Measurements from ENCODE around the gene NUTM2D. TPM values are rescaled to one million over a fixed set of nuclear protein-coding genes. Genes with fewer than 3 reads are reported as not detected.
"Not testable (repeated sequence)": the region's sequence is repeated elsewhere in the genome, so short reads cannot be mapped to it uniquely, and the experiment has no call there.

NUTM2D gene
- total RNA-seq, 2 experiments from 2014 or later: 3.7 to 4.0 TPM

GRCh38 chr10:87342249-87342710 lies 15.3 kb upstream of the NUTM2D start:
- H3K36me3 Mint-ChIP-seq (ENCODE audit: low read depth); H3K27me3 ChIP-seq (ENCODE audit: control insufficient read depth in 1 of 2, insufficient read depth in 2 of 2, low read length in 2 of 2); CTCF ChIA-PET; H3K27me3 Mint-ChIP-seq; intact Hi-C loops (cut with DNase I, micrococcal nuclease); H3K4me1 ChIP-seq (ENCODE audit: insufficient read depth, low read length); POLR2A ChIA-PET; H3K9me3 ChIP-seq (ENCODE audit: control insufficient read depth in 1 of 2, insufficient read depth in 1 of 2, low read length in 2 of 2); H3K9me3 Mint-ChIP-seq; H3K36me3 ChIP-seq (ENCODE audit: insufficient read depth, low read length): not testable (repeated sequence)
- peak; percentile 56 to 92 (median 78) for DNase-seq
- Mint-ChIP-seq H3K4me3 (peak overlapping the region; percentile 99), H3K27ac (peak overlapping the region; percentile 95), H3K4me1 (ENCODE audit: low read depth) (peaks cover 36% of the 10 kb centered on the region)
- Histone ChIP-seq H3K27ac (ENCODE audit: low read depth in 1 of 2, low read length in 2 of 2) (peak overlapping the region in 1 of 2 donors; percentile 41), H3K4me3 (ENCODE audit: low read length) (peak overlapping the region; percentile 49)
- ATAC-seq (ENCODE audit: poor library complexity): peak; percentile 81

GRCh38 chr10:87342711-87343258 lies 14.8 kb upstream of the NUTM2D start:
- POLR2A ChIA-PET; H3K36me3 Mint-ChIP-seq (ENCODE audit: low read depth); H3K27me3 ChIP-seq (ENCODE audit: control insufficient read depth in 1 of 2, insufficient read depth in 2 of 2, low read length in 2 of 2); intact Hi-C loops (cut with DNase I, micrococcal nuclease); H3K4me1 ChIP-seq (ENCODE audit: insufficient read depth, low read length); H3K9me3 ChIP-seq (ENCODE audit: control insufficient read depth in 1 of 2, insufficient read depth in 1 of 2, low read length in 2 of 2); H3K27me3 Mint-ChIP-seq; H3K9me3 Mint-ChIP-seq; H3K36me3 ChIP-seq (ENCODE audit: insufficient read depth, low read length): not testable (repeated sequence)
- H3K27ac Mint-ChIP-seq: peak overlapping the region; percentile 95
- H3K4me3 Mint-ChIP-seq: peak overlapping the region; percentile 99
- peak overlapping the region; percentile 49 for H3K4me3 ChIP-seq (ENCODE audit: low read length)
- H3K4me1 Mint-ChIP-seq (ENCODE audit: low read depth): peaks cover 32% of the 10 kb centered on the region
- TF ChIP-seq, protein P1, sequence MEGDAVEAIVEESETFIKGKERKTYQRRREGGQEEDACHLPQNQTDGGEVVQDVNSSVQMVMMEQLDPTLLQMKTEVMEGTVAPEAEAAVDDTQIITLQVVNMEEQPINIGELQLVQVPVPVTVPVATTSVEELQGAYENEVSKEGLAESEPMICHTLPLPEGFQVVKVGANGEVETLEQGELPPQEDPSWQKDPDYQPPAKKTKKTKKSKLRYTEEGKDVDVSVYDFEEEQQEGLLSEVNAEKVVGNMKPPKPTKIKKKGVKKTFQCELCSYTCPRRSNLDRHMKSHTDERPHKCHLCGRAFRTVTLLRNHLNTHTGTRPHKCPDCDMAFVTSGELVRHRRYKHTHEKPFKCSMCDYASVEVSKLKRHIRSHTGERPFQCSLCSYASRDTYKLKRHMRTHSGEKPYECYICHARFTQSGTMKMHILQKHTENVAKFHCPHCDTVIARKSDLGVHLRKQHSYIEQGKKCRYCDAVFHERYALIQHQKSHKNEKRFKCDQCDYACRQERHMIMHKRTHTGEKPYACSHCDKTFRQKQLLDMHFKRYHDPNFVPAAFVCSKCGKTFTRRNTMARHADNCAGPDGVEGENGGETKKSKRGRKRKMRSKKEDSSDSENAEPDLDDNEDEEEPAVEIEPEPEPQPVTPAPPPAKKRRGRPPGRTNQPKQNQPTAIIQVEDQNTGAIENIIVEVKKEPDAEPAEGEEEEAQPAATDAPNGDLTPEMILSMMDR (IDR thresholded peaks at IDR 0.05): peak; percentile 35
- CTCF ChIA-PET: interaction anchor here (0.9 kb wide), 1 partner anchor 162 kb away, joined by 5 read pairs; the partner anchor contains the start of gene MINPP1
- DNase-seq (peak; percentile 65 to 90 (median 80)), ATAC-seq (ENCODE audit: poor library complexity) (peak; percentile 80)
- peak overlapping the region in 1 of 2 donors; percentile 21 for H3K27ac ChIP-seq (ENCODE audit: low read depth in 1 of 2, low read length in 2 of 2)

- H3K4me3 Mint-ChIP-seq; POLR2A ChIA-PET; DNase-seq; H3K9me3 Mint-ChIP-seq; intact Hi-C loops (cut with DNase I, micrococcal nuclease); H3K9me3 ChIP-seq (ENCODE audit: control insufficient read depth in 1 of 2, insufficient read depth in 1 of 2, low read length in 2 of 2); ATAC-seq (ENCODE audit: poor library complexity); H3K27me3 Mint-ChIP-seq; CTCF ChIA-PET; H3K4me3 ChIP-seq (ENCODE audit: low read length); H3K4me1 ChIP-seq (ENCODE audit: insufficient read depth, low read length); H3K36me3 ChIP-seq (ENCODE audit: insufficient read depth, low read length); H3K36me3 Mint-ChIP-seq (ENCODE audit: low read depth); H3K27me3 ChIP-seq (ENCODE audit: control insufficient read depth in 1 of 2, insufficient read depth in 2 of 2, low read length in 2 of 2); H3K27ac Mint-ChIP-seq; H3K27ac ChIP-seq (ENCODE audit: low read depth in 1 of 2, low read length in 2 of 2): not testable (repeated sequence)
- peaks cover 12% of the 10 kb centered on the region for H3K4me1 Mint-ChIP-seq (ENCODE audit: low read depth)
Measured at GRCh38 chr10:87345743-87346142, 11.8 kb upstream of the NUTM2D start.

DNA sequence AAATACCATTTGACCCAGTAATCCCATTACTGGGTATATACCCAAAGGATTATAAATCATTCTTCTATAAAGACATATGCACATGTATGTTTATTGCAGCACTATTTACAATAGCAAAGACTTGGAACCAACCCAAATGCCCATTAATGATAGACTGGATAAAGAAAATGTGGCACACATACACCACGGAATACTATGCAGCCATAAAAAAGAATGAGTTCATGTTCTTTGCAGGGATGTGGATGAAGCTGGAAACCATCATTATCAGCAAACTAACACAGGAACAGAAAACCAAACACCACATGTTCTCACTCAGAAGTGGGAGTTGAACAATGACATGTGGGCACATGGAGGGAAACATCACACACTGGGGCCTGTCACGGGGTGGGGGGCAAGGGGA lies 7.4 kb upstream of the NUTM2D start:
- H3K27me3 ChIP-seq (ENCODE audit: control insufficient read depth in 1 of 2, insufficient read depth in 2 of 2, low read length in 2 of 2); H3K4me1 Mint-ChIP-seq (ENCODE audit: low read depth); H3K36me3 ChIP-seq (ENCODE audit: insufficient read depth, low read length); H3K4me3 Mint-ChIP-seq; H3K4me1 ChIP-seq (ENCODE audit: insufficient read depth, low read length); H3K27ac ChIP-seq (ENCODE audit: low read depth in 1 of 2, low read length in 2 of 2); CTCF ChIA-PET; H3K4me3 ChIP-seq (ENCODE audit: low read length); H3K9me3 Mint-ChIP-seq; H3K27me3 Mint-ChIP-seq; intact Hi-C loops (cut with DNase I, micrococcal nuclease); H3K36me3 Mint-ChIP-seq (ENCODE audit: low read depth); H3K9me3 ChIP-seq (ENCODE audit: control insufficient read depth in 1 of 2, insufficient read depth in 1 of 2, low read length in 2 of 2); POLR2A ChIA-PET; H3K27ac Mint-ChIP-seq; ATAC-seq (ENCODE audit: poor library complexity); DNase-seq: not testable (repeated sequence)

DNA sequence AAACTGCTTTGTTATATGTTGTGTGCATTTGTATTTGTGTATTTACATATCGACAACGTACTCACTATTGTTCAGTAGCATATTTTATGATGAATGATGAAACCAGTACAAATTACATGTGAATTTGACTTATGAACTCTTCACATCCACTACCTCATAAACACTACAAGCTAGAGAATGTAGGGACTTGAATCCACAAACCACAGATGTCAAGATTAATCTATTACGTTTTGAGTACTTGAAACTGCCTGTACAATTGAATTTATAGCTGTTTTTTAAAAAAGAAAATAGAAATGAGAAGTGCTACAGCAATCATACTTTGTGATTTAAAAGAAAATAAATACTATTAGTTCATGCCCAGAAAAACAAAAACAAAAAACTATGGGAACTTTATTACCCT lies 4.7 kb upstream of the NUTM2D start:
- H3K27ac ChIP-seq (ENCODE audit: low read depth in 1 of 2, low read length in 2 of 2); CTCF ChIA-PET; H3K36me3 ChIP-seq (ENCODE audit: insufficient read depth, low read length); H3K27me3 ChIP-seq (ENCODE audit: control insufficient read depth in 1 of 2, insufficient read depth in 2 of 2, low read length in 2 of 2); intact Hi-C loops (cut with DNase I, micrococcal nuclease); H3K27me3 Mint-ChIP-seq; POLR2A ChIA-PET; DNase-seq; H3K36me3 Mint-ChIP-seq (ENCODE audit: low read depth); H3K9me3 Mint-ChIP-seq; H3K27ac Mint-ChIP-seq; H3K4me1 ChIP-seq (ENCODE audit: insufficient read depth, low read length); H3K4me1 Mint-ChIP-seq (ENCODE audit: low read depth); H3K4me3 Mint-ChIP-seq; H3K9me3 ChIP-seq (ENCODE audit: control insufficient read depth in 1 of 2, insufficient read depth in 1 of 2, low read length in 2 of 2); ATAC-seq (ENCODE audit: poor library complexity); H3K4me3 ChIP-seq (ENCODE audit: low read length): not testable (repeated sequence)

DNA sequence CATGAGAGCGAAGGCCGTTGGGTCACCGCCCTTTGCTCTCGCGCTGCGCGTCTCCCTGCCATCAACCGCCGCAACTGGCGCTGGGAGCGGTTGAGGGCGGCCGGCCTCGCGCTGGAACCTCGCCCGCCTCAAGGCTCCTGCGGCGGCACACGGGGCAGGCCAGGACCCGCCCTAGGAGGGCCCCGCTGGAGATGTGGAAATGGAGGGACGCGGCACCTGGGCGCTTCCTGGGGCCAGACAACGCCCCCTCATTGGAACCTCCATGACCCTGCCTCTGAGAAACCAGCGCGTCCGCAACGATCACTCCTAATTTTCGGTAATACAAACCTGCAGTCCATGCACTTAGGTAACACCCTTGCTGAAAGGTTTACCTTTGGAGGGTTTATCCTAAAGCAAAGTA lies 2.4 kb upstream of the NUTM2D start:
- H3K4me3 Mint-ChIP-seq; H3K27ac Mint-ChIP-seq; H3K4me1 Mint-ChIP-seq (ENCODE audit: low read depth); H3K4me1 ChIP-seq (ENCODE audit: insufficient read depth, low read length); DNase-seq; H3K9me3 ChIP-seq (ENCODE audit: control insufficient read depth in 1 of 2, insufficient read depth in 1 of 2, low read length in 2 of 2); H3K27ac ChIP-seq (ENCODE audit: low read depth in 1 of 2, low read length in 2 of 2); H3K36me3 Mint-ChIP-seq (ENCODE audit: low read depth); H3K27me3 Mint-ChIP-seq; H3K4me3 ChIP-seq (ENCODE audit: low read length); H3K9me3 Mint-ChIP-seq; H3K36me3 ChIP-seq (ENCODE audit: insufficient read depth, low read length); intact Hi-C loops (cut with DNase I, micrococcal nuclease); ATAC-seq (ENCODE audit: poor library complexity); POLR2A ChIA-PET; H3K27me3 ChIP-seq (ENCODE audit: control insufficient read depth in 1 of 2, insufficient read depth in 2 of 2, low read length in 2 of 2); CTCF ChIA-PET: not testable (repeated sequence)

DNA sequence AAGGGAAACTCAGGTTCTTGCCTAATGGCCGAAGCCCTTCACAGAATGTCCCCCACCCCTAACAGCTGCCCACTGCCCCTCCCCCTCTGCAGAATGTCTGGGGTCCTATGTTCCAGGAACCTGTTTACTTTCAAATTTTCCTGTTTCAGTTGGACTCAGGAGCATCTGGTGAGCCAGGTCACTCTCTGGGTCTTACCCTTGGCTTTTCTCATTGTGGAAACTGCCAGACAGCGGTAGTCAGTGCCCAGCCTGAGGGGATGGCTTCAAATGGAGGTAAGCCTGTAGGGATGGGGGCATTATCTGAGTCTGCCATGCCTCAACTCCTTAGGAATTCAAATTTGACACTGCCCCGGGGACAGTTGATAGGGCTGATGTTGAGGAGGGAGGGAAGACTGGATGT lies 615 bp downstream of the NUTM2D start:
- H3K4me3 ChIP-seq (ENCODE audit: low read length); H3K4me1 ChIP-seq (ENCODE audit: insufficient read depth, low read length); POLR2A ChIA-PET; H3K36me3 Mint-ChIP-seq (ENCODE audit: low read depth); CTCF ChIA-PET; H3K27me3 ChIP-seq (ENCODE audit: control insufficient read depth in 1 of 2, insufficient read depth in 2 of 2, low read length in 2 of 2); H3K27me3 Mint-ChIP-seq; intact Hi-C loops (cut with DNase I, micrococcal nuclease); H3K4me1 Mint-ChIP-seq (ENCODE audit: low read depth); H3K36me3 ChIP-seq (ENCODE audit: insufficient read depth, low read length); ATAC-seq (ENCODE audit: poor library complexity); H3K27ac Mint-ChIP-seq; H3K4me3 Mint-ChIP-seq; DNase-seq; H3K27ac ChIP-seq (ENCODE audit: low read depth in 1 of 2, low read length in 2 of 2); H3K9me3 ChIP-seq (ENCODE audit: control insufficient read depth in 1 of 2, insufficient read depth in 1 of 2, low read length in 2 of 2); H3K9me3 Mint-ChIP-seq: not testable (repeated sequence)

All from CD4-positive, alpha-beta T cell (primary cell).